IMR-90 (cell line): ENCODE data around the gene ORAI1. TPM values are rescaled to one million over a fixed set of nuclear protein-coding genes. Genes with fewer than 3 reads are reported as not detected.

Experiments used
- ATAC-seq: fragments of 200-7000 bp; cut with Tn5 transposase; 2 replicates; pipeline ENCODE4 v1.9.1; 2020; ENCODE audit warnings: low read depth, mild to moderate bottlenecking, moderate library complexity
- BruUV-seq: library from RNA; stranded (reverse); fragments of 400-500 nt; replicated peaks from 2 replicates; lab custom pipeline; 2021; lab: Mats Ljungman, UMichigan
- CTCF ChIA-PET: fragments of 300-600 bp; formaldehyde crosslinking; extraction: SDS; loops from one replicate; lab custom pipeline; 2021; ENCODE audit warnings: antibody characterized with exemption; lab: Yijun Ruan, JAX
- POLR2A ChIA-PET: fragments of 300-600 bp; sonication (Branson Sonifier 250); formaldehyde crosslinking; loops from one replicate; lab custom pipeline; 2022; ENCODE audit warnings: antibody characterized with exemption; ENCODE audit not compliant: unreplicated experiment; lab: Charles Lee
- DNase-seq: peaks from one replicate; pipeline ENCODE4 v3.0.0; 2013
- H2AFZ ChIP-seq: replicated peaks from 2 replicates; pipeline ENCODE3; 2013; ENCODE audit warnings: low read length, mild to moderate bottlenecking; ENCODE audit not compliant: poor library complexity
- H2AK5ac ChIP-seq: 2 replicates; pipeline ENCODE4 v1.6.1; 2013; ENCODE audit warnings: low read depth, low read length, inconsistent platforms
- H2AK9ac ChIP-seq: replicated peaks from 2 replicates; pipeline ENCODE3; 2013; ENCODE audit warnings: mild to moderate bottlenecking, low read depth, low read length, moderate library complexity; ENCODE audit not compliant: poor library complexity
- H2BK120ac ChIP-seq: 2 replicates; pipeline ENCODE4 v1.6.1; 2013; ENCODE audit warnings: low read depth, low read length, inconsistent platforms
- H2BK15ac ChIP-seq: 3 replicates; pipeline ENCODE4 v1.6.1; 2013; ENCODE audit warnings: low read depth, low read length, inconsistent platforms
- H2BK20ac ChIP-seq: 2 replicates; pipeline ENCODE4 v1.6.1; 2013; ENCODE audit warnings: low read depth, mild to moderate bottlenecking, inconsistent platforms, low read length, moderate library complexity
- H2BK5ac ChIP-seq: 2 replicates; pipeline ENCODE4 v1.6.1; 2013; ENCODE audit warnings: mild to moderate bottlenecking, low read depth, low read length, inconsistent platforms; ENCODE audit not compliant: poor library complexity, severe bottlenecking
- H3K14ac ChIP-seq: replicated peaks from 2 replicates; pipeline ENCODE4 v1.6.1; 2013; ENCODE audit warnings: low read depth, low read length, inconsistent platforms
- H3K18ac ChIP-seq: 2 replicates; pipeline ENCODE4 v1.6.1; 2013; ENCODE audit warnings: low read depth, low read length, control low read depth
- H3K23ac ChIP-seq: 2 replicates; pipeline ENCODE4 v1.6.1; 2013; ENCODE audit warnings: low read depth, low read length, inconsistent platforms
- H3K27ac ChIP-seq: 2 replicates; pipeline ENCODE4 v1.5.1; 2013; ENCODE audit warnings: mild to moderate bottlenecking, control low read depth, low read length; ENCODE audit not compliant: insufficient read depth
- H3K27me3 ChIP-seq: 2 replicates; pipeline ENCODE4 v1.6.1; 2013; ENCODE audit warnings: low read length; ENCODE audit not compliant: control insufficient read depth, insufficient read depth
- H3K36me3 ChIP-seq: 2 replicates; pipeline ENCODE4 v1.6.1; 2013; ENCODE audit warnings: low read length, mixed read lengths; ENCODE audit not compliant: control insufficient read depth, insufficient read depth
- H3K4ac ChIP-seq: 2 replicates; pipeline ENCODE4 v1.6.1; 2013; ENCODE audit warnings: low read depth, low read length, inconsistent platforms
- H3K4me1 ChIP-seq: 2 replicates; pipeline ENCODE4 v1.6.1; 2013; ENCODE audit warnings: low read length, mixed read lengths; ENCODE audit not compliant: control insufficient read depth, insufficient read depth
- H3K4me2 ChIP-seq: 2 replicates; pipeline ENCODE4 v1.6.1; 2013; ENCODE audit warnings: low read depth, mild to moderate bottlenecking, control low read depth, low read length, moderate library complexity
- H3K4me3 ChIP-seq: 2 replicates; pipeline ENCODE4 v1.5.1; 2013; ENCODE audit warnings: low read depth, mild to moderate bottlenecking, control low read depth, low read length, moderate library complexity; ENCODE audit not compliant: insufficient read depth
- H3K56ac ChIP-seq: 2 replicates; pipeline ENCODE4 v1.6.1; 2013; ENCODE audit warnings: low read length, inconsistent platforms; ENCODE audit not compliant: insufficient read depth; ENCODE audit errors: extremely low read depth
- H3K79me1 ChIP-seq, 2 experiments: 2 replicates each; pipeline ENCODE4 v1.6.1; 2013; ENCODE audit warnings: low read length in 2 of 2, inconsistent platforms in 1 of 2, low read depth in 1 of 2
- H3K9ac ChIP-seq: 2 replicates; pipeline ENCODE4 v1.6.1; 2013; ENCODE audit warnings: low read depth, low read length, control low read depth
- H3K9me1 ChIP-seq: 2 replicates; pipeline ENCODE4 v1.6.1; 2013; ENCODE audit warnings: low read length, inconsistent platforms; ENCODE audit not compliant: insufficient read depth
- H3K9me3 ChIP-seq: 2 replicates; pipeline ENCODE4 v1.6.1; 2013; ENCODE audit warnings: low read length; ENCODE audit not compliant: control insufficient read depth, insufficient read depth
- H4K20me1 ChIP-seq: 2 replicates; pipeline ENCODE4 v1.6.1; 2013; ENCODE audit warnings: low read length, inconsistent platforms; ENCODE audit not compliant: insufficient read depth
- H4K5ac ChIP-seq: 2 replicates; pipeline ENCODE4 v1.6.1; 2013; ENCODE audit warnings: mild to moderate bottlenecking, low read depth, low read length, control low read depth
- H4K8ac ChIP-seq, 2 experiments: 2 replicates each; pipeline ENCODE4 v1.6.1; 2013; ENCODE audit warnings: low read depth in 2 of 2, low read length in 2 of 2, control low read depth in 1 of 2, inconsistent platforms in 1 of 2
- H4K91ac ChIP-seq: 2 replicates; pipeline ENCODE4 v1.6.1; 2013; ENCODE audit warnings: low read depth, low read length, inconsistent platforms; ENCODE audit not compliant: insufficient read depth
- CEBPB ChIP-seq: IDR thresholded peaks from 2 replicates; pipeline ENCODE4 v1.6.1; 2012; ENCODE audit warnings: low read depth, low read length, improper control_type of control experiment
- CHD1 ChIP-seq: IDR thresholded peaks from 2 replicates; pipeline ENCODE4 v1.6.1; 2012; ENCODE audit warnings: low read depth, low read length, improper control_type of control experiment
- ELK1 ChIP-seq: fragments of 150-350 bp; IDR thresholded peaks from 2 replicates; pipeline ENCODE4 v1.6.1; 2016; ENCODE audit warnings: low read depth, mild to moderate bottlenecking, low read length, moderate library complexity, borderline replicate concordance
- MAZ ChIP-seq: IDR thresholded peaks from 2 replicates; pipeline ENCODE4 v1.6.1; 2012; ENCODE audit warnings: low read depth, mild to moderate bottlenecking, low read length, improper control_type of control experiment, moderate library complexity, borderline replicate concordance
- POLR2A ChIP-seq: IDR thresholded peaks from 2 replicates; pipeline ENCODE4 v1.6.1; 2012; ENCODE audit warnings: mild to moderate bottlenecking, low read depth, low read length
- RAD21 ChIP-seq: IDR thresholded peaks from 2 replicates; pipeline ENCODE4 v1.6.1; 2012; ENCODE audit warnings: low read length, improper control_type of control experiment
- RFX5 ChIP-seq: IDR thresholded peaks from 2 replicates; pipeline ENCODE4 v1.8.0; 2012; ENCODE audit warnings: low read depth, mild to moderate bottlenecking, low read length, moderate library complexity
- SMC3 ChIP-seq: fragments of 150-350 bp; IDR thresholded peaks from 2 replicates; pipeline ENCODE4 v1.6.1; 2016; ENCODE audit warnings: low read depth, mild to moderate bottlenecking, antibody characterized with exemption, low read length, moderate library complexity
- WGBS, 2 experiments: methylation state at CpG; one replicate each; pipeline versions ENCODE4 v1.1.5 to v1.1.7; 2013; ENCODE audit warnings: missing lambda C conversion rate in 2 of 2; ENCODE audit not compliant: insufficient read length in 1 of 2; ENCODE audit errors: extremely low coverage in 2 of 2; 5-methylcytosine and 5-hydroxymethylcytosine counted together
- dilution Hi-C: fragments of 300-500 bp; cut with HindIII; formaldehyde crosslinking; loops from one replicate; pipeline ENCODE4 v1.14.3; 2018; ENCODE audit warnings: low sequenced_read_pairs; ENCODE audit not compliant: unreplicated experiment
- in situ Hi-C: fragments of 300-500 bp; cut with MboI; formaldehyde crosslinking; loops from 3 replicates; pipeline ENCODE4 v1.14.3; 2019; ENCODE audit warnings: low sequenced_read_pairs, inconsistent platforms, mixed read lengths
- intact Hi-C: fragments of 100-400 bp; cut with micrococcal nuclease; formaldehyde crosslinking; loops from 2 replicates; pipeline ENCODE4 v1.10.0; 2022
- polyA plus RNA-seq, 3 experiments: library from polyadenylated mRNA; depleted of rRNA; stranded (reverse); fragments of >200 nt; gene quantifications; 2 replicates each; pipeline ENCODE4 v1.2.3, GENCODE V29; 2012; ENCODE audit warnings: low replicate concordance in 1 of 3
- total RNA-seq: library from RNA; depleted of rRNA; stranded (reverse); fragments of >200 nt; gene quantifications from 2 replicates; pipeline ENCODE4 v1.2.3, GENCODE V29; 2012
- TF ChIP-seq, protein P1 (sequence below): conservative IDR thresholded peaks from 2 replicates; pipeline ENCODE4 v1.5.1; 2012; ENCODE audit warnings: mild to moderate bottlenecking, low read depth, low read length, improper control_type of control experiment
- TF ChIP-seq, protein P2 (sequence below): fragments of 150-350 bp; IDR thresholded peaks from 2 replicates; pipeline ENCODE4 v1.6.1; 2017; ENCODE audit warnings: mild to moderate bottlenecking, antibody characterized with exemption, low read length, low read depth

ORAI1 gene
- total and polyA plus RNA-seq, 2 of the 4 experiments (the other 2 are of a cell fraction) = 3.9 to 22.7 TPM

GRCh38 chr12:121613462-121613861 lies 12.9 kb upstream of the ORAI1 start:
- no peak overlapping the region for H3K18ac ChIP-seq
- ATAC-seq (no peak), DNase-seq (no peak)
- H3K4me3 ChIP-seq = no peak overlapping the region
- no peak for TF ChIP-seq MAZ
- no peak for TF ChIP-seq RAD21
- TF ChIP-seq CHD1 = no peak
- no peak for TF ChIP-seq POLR2A
- TF ChIP-seq, protein P1, sequence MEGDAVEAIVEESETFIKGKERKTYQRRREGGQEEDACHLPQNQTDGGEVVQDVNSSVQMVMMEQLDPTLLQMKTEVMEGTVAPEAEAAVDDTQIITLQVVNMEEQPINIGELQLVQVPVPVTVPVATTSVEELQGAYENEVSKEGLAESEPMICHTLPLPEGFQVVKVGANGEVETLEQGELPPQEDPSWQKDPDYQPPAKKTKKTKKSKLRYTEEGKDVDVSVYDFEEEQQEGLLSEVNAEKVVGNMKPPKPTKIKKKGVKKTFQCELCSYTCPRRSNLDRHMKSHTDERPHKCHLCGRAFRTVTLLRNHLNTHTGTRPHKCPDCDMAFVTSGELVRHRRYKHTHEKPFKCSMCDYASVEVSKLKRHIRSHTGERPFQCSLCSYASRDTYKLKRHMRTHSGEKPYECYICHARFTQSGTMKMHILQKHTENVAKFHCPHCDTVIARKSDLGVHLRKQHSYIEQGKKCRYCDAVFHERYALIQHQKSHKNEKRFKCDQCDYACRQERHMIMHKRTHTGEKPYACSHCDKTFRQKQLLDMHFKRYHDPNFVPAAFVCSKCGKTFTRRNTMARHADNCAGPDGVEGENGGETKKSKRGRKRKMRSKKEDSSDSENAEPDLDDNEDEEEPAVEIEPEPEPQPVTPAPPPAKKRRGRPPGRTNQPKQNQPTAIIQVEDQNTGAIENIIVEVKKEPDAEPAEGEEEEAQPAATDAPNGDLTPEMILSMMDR = no peak
- no peak for TF ChIP-seq RFX5
- no peak for TF ChIP-seq SMC3
- TF ChIP-seq CEBPB = no peak
- TF ChIP-seq ELK1 = no peak
- TF ChIP-seq, protein P2, sequence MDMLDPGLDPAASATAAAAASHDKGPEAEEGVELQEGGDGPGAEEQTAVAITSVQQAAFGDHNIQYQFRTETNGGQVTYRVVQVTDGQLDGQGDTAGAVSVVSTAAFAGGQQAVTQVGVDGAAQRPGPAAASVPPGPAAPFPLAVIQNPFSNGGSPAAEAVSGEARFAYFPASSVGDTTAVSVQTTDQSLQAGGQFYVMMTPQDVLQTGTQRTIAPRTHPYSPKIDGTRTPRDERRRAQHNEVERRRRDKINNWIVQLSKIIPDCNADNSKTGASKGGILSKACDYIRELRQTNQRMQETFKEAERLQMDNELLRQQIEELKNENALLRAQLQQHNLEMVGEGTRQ = no peak
- ChIA-PET POLR2A (no interaction called here), CTCF (no interaction called here)
- no peak overlapping the region for H3K27ac ChIP-seq
- H4K91ac ChIP-seq = no peak overlapping the region
- no peak overlapping the region for H2AFZ ChIP-seq
- no TSS peak for BruUV-seq
- WGBS, 2 experiments = 76% methylated on average over 2 of the region's 7 CpGs; no CpG with 5 or more reads in 1 of the 2 experiments
- H2BK20ac ChIP-seq = no peak overlapping the region
- intact Hi-C loops = loop anchor here (5.0 kb wide), 1 partner anchor 56 kb away; no protein-coding TSS in a partner anchor
- H3K9ac ChIP-seq = no peak overlapping the region
- no peaks in the 10 kb centered on the region for H3K79me1 ChIP-seq
- no peak overlapping the region for H2AK5ac ChIP-seq
- H2BK5ac ChIP-seq = no peak overlapping the region
- no peak overlapping the region for H3K4me2 ChIP-seq
- dilution Hi-C loops = no loop called here
- H4K20me1 ChIP-seq = no peaks in the 10 kb centered on the region
- H3K4ac ChIP-seq = no peak overlapping the region
- no peak overlapping the region for H2AK9ac ChIP-seq
- H3K14ac ChIP-seq = no peak overlapping the region
- no peaks in the 10 kb centered on the region for H3K9me1 ChIP-seq
- no peak overlapping the region for H3K56ac ChIP-seq
- H2BK15ac ChIP-seq = no peak overlapping the region
- in situ Hi-C loops = no loop called here
- H3K4me1 ChIP-seq = peaks cover 4% of the 10 kb centered on the region; the same call in 1 of the 2 replicates
- H4K8ac ChIP-seq = no peak overlapping the region
- no peak overlapping the region for H3K23ac ChIP-seq
- H4K5ac ChIP-seq = no peak overlapping the region
- no peaks in the 10 kb centered on the region for H3K36me3 ChIP-seq
- no peaks in the 10 kb centered on the region for H3K27me3 ChIP-seq
- H3K9me3 ChIP-seq = no peaks in the 10 kb centered on the region
- H2BK120ac ChIP-seq = no peak overlapping the region
